Right hindlimb (tissue), 1 donor: ENCODE measurements around the gene GREM1.

Source experiments
- DNase-seq: peaks from one replicate; pipeline ENCODE4 v3.0.0-alpha.2; 2018

The GREM1 gene

GRCh38 chr15:32717426-32718226, at the start of gene GREM1:
GREM1 (plus strand) TSS chr15:32718004; CDS start chr15:32730691, 12,687 bp downstream.
- DNase-seq, result peak; percentile 59

- DNase-seq, result no peak
These were observed 48.9 kb upstream of the GREM1 start for GRCh38 chr15:32668942-32669341.

DNA sequence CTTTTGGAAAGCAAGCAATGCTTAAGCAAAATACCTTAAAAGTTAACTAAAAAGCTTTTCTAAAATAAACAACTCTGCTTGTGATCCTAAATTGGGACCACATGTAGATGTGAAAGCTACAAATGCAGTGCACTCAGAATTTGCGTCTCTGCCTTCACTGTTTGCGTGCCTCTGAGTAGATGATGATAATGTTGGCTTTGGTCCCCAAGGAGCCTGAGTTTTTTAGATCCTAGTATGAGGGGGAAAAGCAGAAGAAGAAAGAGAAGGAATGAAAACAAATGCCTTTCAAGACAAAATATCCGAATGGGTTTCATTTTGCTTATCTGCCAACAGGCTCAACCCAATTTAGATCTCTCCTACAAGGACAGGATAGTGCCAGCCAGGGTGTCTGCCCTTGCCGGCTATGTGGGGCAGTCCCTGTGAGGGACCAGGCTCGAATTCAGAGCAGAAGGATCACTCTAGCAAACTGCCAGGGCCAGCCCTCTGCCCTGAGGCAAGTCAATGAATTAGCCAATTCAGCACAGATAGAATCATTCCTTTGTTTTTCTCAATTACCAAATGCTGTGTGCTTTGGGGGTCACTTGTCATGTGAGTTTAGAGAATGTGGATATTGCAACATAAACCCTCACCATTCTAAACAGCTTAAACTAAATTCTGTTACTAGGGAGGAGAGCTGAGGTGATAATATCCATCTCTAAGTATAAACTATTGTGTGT, 47.8 kb upstream of the GREM1 start:
- no peak for DNase-seq

DNA sequence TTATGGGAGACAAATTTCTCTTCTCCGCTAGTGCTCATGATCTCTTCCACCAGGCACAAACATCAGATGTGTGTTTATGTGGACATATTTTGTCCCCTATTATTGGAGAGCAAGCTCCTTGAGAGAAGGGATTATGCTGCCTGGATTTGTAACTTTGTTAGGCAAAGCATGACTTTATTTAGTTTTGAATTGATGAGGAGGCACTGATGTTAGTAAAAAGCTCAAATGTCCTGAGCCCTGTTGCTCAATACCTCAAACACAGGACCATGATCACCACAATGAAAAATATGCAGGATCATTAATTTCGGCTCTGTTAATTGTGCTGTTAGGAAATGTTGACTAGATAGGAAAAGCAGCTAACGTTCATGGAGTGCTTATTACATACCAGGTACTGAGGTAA, 47.2 kb upstream of the GREM1 start:
- DNase-seq, result no peak

DNA sequence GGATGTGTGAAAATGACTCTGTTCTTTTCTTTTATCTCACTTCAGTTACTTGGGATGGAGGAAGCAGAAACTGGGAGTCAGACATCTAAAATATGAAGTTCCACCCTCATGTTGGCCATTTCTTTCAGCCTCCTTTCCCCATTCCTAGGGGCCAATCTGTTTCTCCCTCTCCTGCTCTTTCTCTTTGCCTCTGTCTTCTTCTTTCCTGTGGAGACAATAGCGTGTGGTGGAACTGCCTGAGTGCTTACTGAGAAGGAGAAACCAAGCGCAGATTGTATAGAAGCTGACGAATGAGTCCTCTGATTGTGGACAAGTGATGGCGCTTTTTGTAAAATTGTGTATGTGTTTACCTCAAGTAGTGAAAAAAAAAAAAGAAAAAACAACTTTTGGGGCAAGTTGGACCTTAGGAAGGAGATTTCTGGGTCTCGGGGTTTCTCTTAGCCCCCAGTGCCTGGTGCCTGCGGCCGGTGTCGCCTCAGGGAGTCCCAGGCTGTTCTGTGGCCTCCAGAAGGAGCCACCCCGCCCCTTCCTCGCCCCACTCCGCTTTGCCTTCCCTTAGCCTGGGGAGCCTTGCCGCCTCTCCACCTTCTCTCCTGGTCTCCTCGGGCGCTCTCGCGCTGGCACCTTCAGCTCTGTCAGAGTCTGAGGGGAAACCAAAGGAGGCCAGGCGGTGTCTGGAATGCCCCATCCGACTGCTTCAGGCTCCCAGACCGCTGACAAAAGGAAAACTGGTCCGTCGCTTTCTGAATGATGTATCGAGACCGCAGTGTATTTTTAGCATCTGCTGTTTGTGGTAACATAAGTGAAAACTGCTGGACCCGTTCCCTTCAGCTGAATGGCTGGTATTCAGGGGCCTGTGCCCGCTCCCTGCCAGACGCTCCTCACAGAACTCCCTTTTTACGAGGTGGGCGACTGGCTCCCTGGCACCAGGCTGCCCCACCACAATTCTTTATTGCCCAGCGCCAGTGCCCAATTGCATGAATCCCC, 46.2 kb upstream of the GREM1 start:
- DNase-seq, result peak; percentile 41

- DNase-seq, result no peak
These were observed 43.1 kb upstream of the GREM1 start for GRCh38 chr15:32674681-32675080.

GRCh38 chr15:32675466-32675865, 42.3 kb upstream of the GREM1 start:
- no peak for DNase-seq

DNA sequence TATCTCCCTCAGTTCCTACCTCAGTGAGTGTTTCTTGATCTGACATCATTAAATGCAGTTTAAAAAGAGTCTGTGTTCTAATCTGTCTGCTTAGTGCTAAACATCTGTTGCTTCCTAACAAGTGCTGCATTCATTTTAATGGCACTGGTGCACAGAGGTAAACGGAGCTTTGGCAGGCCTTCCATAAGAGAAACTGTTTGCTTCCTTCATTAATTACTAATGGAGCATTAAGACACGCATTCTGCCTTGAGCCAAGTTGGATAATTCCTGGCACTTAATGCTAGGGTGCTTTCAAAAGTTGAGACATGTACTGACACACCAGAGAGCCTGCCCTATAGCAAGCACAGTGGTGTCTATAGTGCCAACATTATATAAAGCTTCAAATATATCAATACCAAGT, 41.6 kb upstream of the GREM1 start:
- DNase-seq, result no peak

DNA sequence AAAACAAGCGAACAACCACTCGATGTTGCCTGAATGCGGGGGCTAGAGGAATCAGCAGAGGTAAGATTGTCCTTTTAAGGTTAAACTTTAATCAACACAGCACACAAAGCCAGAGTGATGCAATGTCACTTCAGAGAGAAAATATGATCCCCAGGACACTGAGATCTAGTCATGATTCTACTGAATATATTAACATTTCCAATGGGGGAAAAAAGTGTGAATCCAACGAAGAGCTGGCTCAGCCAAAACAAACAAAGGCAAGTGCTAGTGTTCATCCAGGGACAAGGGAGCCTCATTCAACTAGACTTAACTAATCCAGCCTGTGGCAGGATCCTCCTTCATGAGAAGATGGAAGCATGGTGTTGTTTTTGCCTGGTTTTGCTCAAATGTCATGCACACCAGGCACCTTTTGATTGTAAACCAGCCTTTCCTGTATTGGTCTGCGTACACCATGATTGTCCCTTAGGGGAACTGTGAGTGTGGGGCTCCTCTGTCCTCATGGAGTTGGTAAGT, 40.5 kb upstream of the GREM1 start:
- DNase-seq, result no peak

GRCh38 chr15:32679298-32679690, 38.5 kb upstream of the GREM1 start:
- no peak for DNase-seq

DNA sequence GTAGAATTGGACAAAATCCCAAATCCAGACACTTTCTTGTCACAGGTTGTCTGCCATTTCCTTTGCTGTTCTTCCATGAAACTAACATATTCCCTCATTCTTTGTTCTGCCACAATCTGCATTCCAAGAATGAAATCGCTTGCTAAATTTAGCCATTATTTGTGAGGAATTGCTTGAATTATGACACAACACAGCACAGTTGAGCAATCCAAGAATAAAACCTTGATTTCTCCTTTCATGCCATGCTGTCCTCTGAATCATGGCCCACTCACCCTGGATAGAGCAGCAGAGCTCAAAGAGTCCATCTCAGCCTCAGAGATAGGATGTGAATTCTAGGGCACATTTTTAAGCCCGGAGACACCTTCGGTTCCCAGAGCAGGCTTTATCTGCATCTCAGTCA, 35.2 kb upstream of the GREM1 start:
- DNase-seq, result no peak

GRCh38 chr15:32682977-32683630, 34.7 kb upstream of the GREM1 start:
- DNase-seq, result no peak

DNA sequence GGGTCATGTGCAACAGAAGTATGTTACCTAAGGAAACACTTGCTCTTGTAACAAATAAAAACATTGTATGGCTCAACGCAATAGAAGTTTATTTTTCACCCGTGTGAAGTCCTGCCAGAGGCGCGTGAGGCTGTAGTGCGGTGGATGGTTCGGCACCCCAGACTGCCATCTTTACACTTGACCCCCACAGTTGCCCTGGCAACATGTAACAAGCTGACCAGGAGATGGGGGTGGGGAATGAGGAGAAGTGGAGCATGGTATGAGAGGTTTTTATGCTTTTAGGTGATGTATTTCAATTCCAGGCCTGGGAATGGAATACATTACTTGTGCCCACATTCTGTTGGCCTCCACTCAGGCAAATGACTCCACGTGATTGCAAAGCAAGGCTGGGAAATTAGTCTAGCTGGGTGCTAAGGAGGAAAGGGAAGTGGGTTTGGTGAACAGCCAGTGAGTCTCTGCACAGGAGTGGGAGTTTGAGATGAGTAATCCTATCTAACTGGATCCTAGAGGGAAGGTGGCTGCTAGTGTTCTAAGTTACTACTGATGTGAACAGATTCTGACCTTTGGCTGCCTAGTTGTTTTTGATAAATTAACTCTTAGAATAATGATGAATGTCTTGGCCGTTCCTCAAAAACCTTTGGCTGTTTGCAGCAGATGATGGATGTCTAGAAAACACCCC, 33.8 kb upstream of the GREM1 start:
- DNase-seq, result peak; percentile 35

DNA sequence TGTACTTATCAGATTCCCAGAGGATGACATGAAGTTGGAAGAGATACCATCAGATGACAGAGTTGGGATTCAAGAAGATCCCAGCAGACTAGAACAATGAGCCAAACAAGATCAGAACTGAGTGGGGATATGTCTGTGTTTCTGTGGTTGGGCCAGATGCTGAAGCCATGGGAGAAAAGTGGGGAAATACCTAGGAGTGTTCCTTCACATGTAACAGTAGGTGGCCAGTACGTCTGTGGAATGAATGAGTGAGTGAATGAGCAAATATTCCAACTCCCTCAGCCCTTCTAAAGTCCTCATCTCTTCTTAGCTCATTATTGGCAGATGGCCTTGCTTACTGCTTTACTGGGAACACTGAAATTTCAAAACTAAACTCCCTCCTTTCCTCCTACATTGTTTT, 32.2 kb upstream of the GREM1 start:
- DNase-seq, result no peak

DNA sequence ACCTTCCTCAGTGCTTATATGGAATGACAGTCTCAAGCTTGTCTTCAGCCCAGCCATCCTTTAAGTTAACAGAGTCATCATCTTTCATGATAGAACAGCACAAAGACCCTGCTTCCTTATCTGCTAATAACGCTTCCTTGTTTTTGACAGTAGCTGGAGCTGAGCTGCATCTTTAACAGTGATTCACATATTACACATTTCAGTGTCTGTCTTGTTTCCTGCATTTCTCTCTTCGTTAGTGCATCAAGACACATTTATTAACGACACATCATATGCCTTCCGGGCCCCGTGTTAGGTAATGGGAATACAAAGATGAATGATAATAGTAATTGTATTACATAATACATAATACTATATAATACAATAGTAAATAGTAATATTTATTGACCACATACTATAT, 30.2 kb upstream of the GREM1 start:
- no peak for DNase-seq

GRCh38 chr15:32688151-32688639, 29.6 kb upstream of the GREM1 start:
- no peak for DNase-seq

DNA sequence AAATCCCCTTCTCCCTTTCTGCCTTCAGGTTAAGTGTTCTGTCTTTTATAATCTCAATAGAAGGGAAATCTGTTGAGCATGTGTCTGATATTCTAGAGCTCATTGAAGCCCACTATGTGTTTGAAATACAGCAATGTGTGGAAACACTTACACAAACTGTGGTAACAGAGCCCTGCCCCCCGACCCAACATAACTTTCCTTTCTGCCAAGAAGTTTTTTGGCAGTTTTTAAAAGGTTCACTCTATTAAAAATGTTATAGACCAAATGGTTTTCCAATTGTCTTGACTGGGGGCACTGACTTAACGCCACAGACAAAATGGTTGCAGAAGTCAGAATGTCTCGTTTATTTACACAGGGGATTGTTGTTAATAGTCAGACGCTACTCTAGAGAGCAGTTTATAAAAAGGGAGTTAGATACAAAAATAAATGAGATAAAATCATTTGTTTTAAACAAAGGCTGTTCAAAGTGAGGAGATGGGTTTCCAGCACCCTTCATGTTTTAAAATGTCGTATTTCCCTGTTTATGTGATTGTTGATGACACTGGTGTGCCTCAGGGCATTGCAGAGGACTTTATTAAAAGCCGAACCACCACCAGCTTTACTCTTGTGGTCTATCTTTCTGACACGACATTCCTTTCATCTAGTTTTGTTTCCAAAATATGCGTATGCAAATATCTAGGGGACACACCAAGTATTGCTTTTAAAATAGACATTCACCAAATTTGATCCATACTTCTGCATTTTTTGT, 26.7 kb upstream of the GREM1 start:
- no peak for DNase-seq

DNA sequence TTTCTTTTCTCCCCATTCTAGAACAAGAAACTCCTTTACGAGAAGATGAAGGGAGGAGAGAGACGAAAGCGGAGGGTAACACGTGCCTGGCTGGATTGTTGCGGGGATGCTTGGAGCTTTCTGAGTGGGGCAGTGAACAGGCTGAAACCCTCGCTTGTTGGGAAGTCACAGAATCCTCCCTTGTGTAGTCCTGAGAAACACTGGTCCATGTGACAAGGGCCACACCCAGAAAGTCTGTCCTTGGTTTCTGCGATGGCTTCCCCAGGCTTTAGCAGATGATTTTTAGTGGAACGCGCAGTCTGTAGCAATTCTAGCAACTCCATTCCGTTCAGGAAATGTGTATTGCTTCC, 26.1 kb upstream of the GREM1 start:
- DNase-seq, result no peak

DNA sequence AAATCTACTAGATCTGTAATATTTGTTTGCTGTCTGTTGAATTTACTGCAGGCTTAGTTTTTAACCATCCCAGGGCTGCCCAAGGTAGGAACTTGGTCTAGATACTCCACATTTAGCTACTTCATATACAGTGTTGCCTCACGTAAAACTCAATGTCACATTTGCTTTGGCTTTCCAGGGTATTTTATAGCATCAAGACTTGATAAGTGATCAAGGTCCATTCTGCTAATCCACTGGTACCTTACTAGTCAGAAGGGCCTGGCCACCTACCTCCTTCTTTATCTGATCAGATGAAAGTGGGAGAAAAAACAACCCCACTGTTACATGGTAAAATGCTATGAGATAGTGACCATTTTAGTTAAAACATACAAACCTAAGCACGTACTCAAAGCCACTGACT, 25.5 kb upstream of the GREM1 start:
- DNase-seq, result no peak

DNA sequence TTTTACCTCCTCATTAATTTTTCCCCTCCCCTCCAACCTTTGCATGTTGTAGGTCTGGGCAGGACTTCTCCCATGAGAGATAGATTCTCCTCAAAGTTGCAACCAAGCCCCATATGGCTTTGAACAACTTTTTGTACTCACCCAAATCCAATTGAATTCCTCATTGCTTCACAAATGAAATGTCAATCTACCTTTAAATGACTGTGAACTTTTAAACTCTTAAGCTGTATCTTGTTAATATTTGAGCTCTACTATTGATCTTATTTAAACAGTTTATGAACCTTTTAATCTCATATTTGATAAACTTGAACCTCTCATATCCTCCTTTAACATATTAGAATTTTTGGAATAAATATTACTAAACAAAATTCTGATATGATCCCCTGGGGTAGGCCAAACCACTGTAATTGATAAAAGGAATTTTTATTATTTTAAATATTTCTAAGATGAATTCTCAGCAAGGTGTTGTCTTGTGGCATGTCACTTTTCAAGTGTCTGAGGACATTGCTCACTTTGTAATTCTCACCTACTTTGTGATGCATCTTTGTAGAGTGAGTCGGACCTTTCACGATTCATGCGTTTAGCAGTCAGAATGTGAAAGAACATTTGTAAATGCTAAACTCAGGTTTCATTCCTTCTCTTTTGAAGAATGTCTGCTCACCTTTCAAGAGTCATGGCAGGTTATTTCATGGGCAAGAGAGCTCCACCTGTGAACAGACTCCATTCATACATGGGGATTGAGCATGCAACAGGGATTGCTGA, 23.4 kb upstream of the GREM1 start:
- no peak for DNase-seq
